PC-9 (cell line): ENCODE results near the gene ANKS1B. TPM values are rescaled to one million over a fixed set of nuclear protein-coding genes. Genes with fewer than 3 reads are reported as not detected.

Experiments
- BruUV-seq: library from RNA; stranded (reverse); fragments of 400-500 nt; replicated peaks from 2 replicates; lab custom pipeline; 2021; lab: Mats Ljungman, UMichigan
- CTCF ChIA-PET: fragments of 300-600 bp; sonication (Branson Sonifier 250); formaldehyde crosslinking; loops from one replicate; lab custom pipeline; 2022; ENCODE audit warnings: antibody characterized with exemption; lab: Charles Lee
- POLR2A ChIA-PET: fragments of 300-600 bp; sonication (Branson Sonifier 250); formaldehyde crosslinking; loops from one replicate; lab custom pipeline; 2022; ENCODE audit warnings: antibody characterized with exemption; ENCODE audit not compliant: unreplicated experiment; lab: Charles Lee
- DNase-seq, 2 experiments: peaks; one replicate each; pipeline versions ENCODE4 v3.0.0 to v3.0.0-alpha.2; 2015 to 2022; ENCODE audit warnings: mixed read lengths in 1 of 2
- H2AFZ ChIP-seq: fragments of 200-600 bp; sonication (generic); 2 replicates; pipeline ENCODE4 v1.8.1; 2017; ENCODE audit warnings: antibody characterized with exemption
- H3F3A ChIP-seq: fragments of 200-600 bp; sonication (generic); 2 replicates; pipeline ENCODE4 v1.8.1; 2017; ENCODE audit warnings: antibody characterized with exemption, mild to moderate bottlenecking, low read depth; ENCODE audit not compliant: insufficient read depth
- H3K27ac ChIP-seq: fragments of 200-600 bp; sonication (generic); 2 replicates; pipeline ENCODE4 v1.6.1; 2016; ENCODE audit warnings: mixed run types
- H3K27me3 ChIP-seq: fragments of 200-600 bp; sonication (generic); 2 replicates; pipeline ENCODE4 v1.6.1; 2016; ENCODE audit warnings: low read depth, mixed run types; ENCODE audit not compliant: insufficient read depth
- H3K36me3 ChIP-seq: fragments of 200-600 bp; sonication (generic); 2 replicates; pipeline ENCODE4 v1.6.1; 2016; ENCODE audit warnings: low read depth, mixed run types
- H3K4me1 ChIP-seq: fragments of 200-600 bp; sonication (generic); replicated peaks from 2 replicates; pipeline ENCODE4 v1.6.1; 2016; ENCODE audit warnings: mixed run types; ENCODE audit not compliant: insufficient read depth
- H3K4me2 ChIP-seq: fragments of 200-600 bp; sonication (generic); 2 replicates; pipeline ENCODE4 v1.6.1; 2017; ENCODE audit warnings: mixed run types
- H3K4me3 ChIP-seq: fragments of 200-600 bp; sonication (generic); 2 replicates; pipeline ENCODE4 v1.6.1; 2016; ENCODE audit warnings: mixed run types
- H3K79me2 ChIP-seq: fragments of 200-600 bp; sonication (generic); 2 replicates; pipeline ENCODE4 v1.6.1; 2017; ENCODE audit warnings: low read depth, mixed run types
- H3K9me2 ChIP-seq: fragments of 200-600 bp; sonication (generic); 2 replicates; pipeline ENCODE4 v1.8.1; 2017; ENCODE audit warnings: mild to moderate bottlenecking; ENCODE audit not compliant: insufficient read depth
- H3K9me3 ChIP-seq: fragments of 200-600 bp; sonication (generic); 2 replicates; pipeline ENCODE4 v1.8.1; 2016; ENCODE audit warnings: low read depth; ENCODE audit not compliant: insufficient read depth
- H4K20me1 ChIP-seq: fragments of 200-600 bp; sonication (generic); 2 replicates; pipeline ENCODE4 v1.8.1; 2017; ENCODE audit not compliant: insufficient read depth
- CTCF ChIP-seq: fragments of 200-600 bp; sonication (generic); conservative IDR thresholded peaks from 2 replicates; pipeline ENCODE4 v1.6.1; 2017; ENCODE audit warnings: mixed run types, antibody characterized with exemption, mild to moderate bottlenecking, moderate library complexity
- EZH2 ChIP-seq: fragments of 200-600 bp; sonication (generic); IDR thresholded peaks from 2 replicates; pipeline ENCODE4 v1.8.0; 2017; ENCODE audit warnings: antibody characterized with exemption, low read depth
- intact Hi-C: fragments of 100-400 bp; cut with micrococcal nuclease; formaldehyde crosslinking; loops from one replicate; pipeline ENCODE4 v1.10.0; 2022; ENCODE audit not compliant: unreplicated experiment
- total RNA-seq: library from RNA; stranded (reverse); gene quantifications from 2 replicates; pipeline ENCODE4 v1.2.3, GENCODE V29; 2021

The ANKS1B gene
- total RNA-seq, 1 experiment from 2014 or later = not detected

- no peaks in the 10 kb centered on the region for H4K20me1 ChIP-seq
- H2AFZ ChIP-seq = no peak overlapping the region
- no peak overlapping the region for H3K4me3 ChIP-seq
- no peaks in the 10 kb centered on the region for H3K9me2 ChIP-seq
- intact Hi-C loops = no loop called here
- POLR2A ChIA-PET = no interaction called here
- no peaks in the 10 kb centered on the region for H3F3A ChIP-seq
- CTCF ChIA-PET = no interaction called here
- no peaks in the 10 kb centered on the region; the same call in 1 of the 2 replicates for H3K9me3 ChIP-seq
- no peaks in the 10 kb centered on the region for H3K4me1 ChIP-seq
- TF ChIP-seq CTCF (no peak), EZH2 (no peak)
- no peaks in the 10 kb centered on the region for H3K27me3 ChIP-seq
- no peaks in the 10 kb centered on the region for H3K36me3 ChIP-seq
- no peak for DNase-seq
- no peak overlapping the region for H3K4me2 ChIP-seq
- no peaks in the 10 kb centered on the region for H3K79me2 ChIP-seq
- H3K27ac ChIP-seq = no peak overlapping the region
- no TSS peak for BruUV-seq
Measured at GRCh38 chr12:98686603-98687002, 1298.1 kb downstream of the ANKS1B start.

Other genes with a start within 250 kb of the ANKS1B start
- 15.2 and 19.8 TPM in 2 replicates for gene BLTP3B, start 157.9 kb upstream of the ANKS1B start, total RNA-seq
- gene ACTR6, start 215.9 kb upstream of the ANKS1B start, total RNA-seq = 22.4 and 26.9 TPM in 2 replicates